Right lobe of liver (tissue), 4 donors: ENCODE measurements around the gene SF3A2.

Experiments
- POLR2A ChIP-seq: fragments of 450-650 bp; IDR thresholded peaks from one replicate; pipeline ENCODE4 v1.6.1; 2017; ENCODE audit warnings: antibody characterized with exemption, mild to moderate bottlenecking
- TF ChIP-seq, protein P1 (sequence below), 4 donors: fragments of 200-600 bp in 3 of 4; fragments of 450-650 bp in 1 of 4; IDR thresholded peaks; one replicate each; pipeline versions ENCODE4 v1.5.1 to v1.8.0; 2016 to 2022; ENCODE audit warnings: antibody characterized with exemption in 4 of 4, mild to moderate bottlenecking in 2 of 4
- donor health status: DM: no; HTN: no; CAD: no.
- donor health status: DM: no; HTN: no; CAD: no.
- donor health status: DM: no; HTN: yes; CAD: no.

DNA sequence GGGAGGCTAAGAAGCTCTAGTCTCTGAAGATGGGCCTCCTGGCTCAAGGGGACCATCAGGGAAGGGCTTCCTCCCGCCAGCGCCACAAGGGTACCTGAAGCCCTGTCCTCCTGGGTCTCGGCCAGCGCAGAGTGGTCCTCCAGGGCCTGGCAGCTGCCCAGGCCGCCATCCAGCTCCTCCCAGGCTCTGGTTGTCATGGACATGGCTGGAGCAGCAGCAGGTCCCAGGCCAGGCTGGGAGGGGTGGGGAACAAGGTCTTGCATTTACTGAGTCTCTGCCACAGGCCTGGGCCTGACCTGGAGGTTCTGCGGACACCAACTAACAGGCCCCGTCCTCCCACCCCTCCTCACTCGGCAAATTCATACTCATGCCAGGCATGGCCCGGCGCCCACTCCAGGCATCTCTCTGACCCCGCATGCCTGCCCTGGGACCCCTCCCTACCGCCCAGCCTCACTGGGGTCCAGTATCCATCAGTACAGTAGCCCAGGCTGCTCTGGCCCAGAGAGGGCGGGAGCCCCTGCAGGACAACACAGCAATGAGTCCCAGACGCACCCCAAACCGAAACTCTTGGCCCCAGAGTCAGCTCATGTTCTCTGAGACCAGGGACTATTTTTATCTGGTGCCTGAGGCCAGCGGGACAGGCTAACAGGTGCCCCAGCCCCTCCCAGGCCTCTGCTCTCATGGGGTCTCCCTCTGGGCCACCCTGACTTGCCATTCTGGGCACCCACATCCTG, 18.7 kb downstream of the SF3A2 start:
- TF ChIP-seq, protein P1, sequence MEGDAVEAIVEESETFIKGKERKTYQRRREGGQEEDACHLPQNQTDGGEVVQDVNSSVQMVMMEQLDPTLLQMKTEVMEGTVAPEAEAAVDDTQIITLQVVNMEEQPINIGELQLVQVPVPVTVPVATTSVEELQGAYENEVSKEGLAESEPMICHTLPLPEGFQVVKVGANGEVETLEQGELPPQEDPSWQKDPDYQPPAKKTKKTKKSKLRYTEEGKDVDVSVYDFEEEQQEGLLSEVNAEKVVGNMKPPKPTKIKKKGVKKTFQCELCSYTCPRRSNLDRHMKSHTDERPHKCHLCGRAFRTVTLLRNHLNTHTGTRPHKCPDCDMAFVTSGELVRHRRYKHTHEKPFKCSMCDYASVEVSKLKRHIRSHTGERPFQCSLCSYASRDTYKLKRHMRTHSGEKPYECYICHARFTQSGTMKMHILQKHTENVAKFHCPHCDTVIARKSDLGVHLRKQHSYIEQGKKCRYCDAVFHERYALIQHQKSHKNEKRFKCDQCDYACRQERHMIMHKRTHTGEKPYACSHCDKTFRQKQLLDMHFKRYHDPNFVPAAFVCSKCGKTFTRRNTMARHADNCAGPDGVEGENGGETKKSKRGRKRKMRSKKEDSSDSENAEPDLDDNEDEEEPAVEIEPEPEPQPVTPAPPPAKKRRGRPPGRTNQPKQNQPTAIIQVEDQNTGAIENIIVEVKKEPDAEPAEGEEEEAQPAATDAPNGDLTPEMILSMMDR (IDR thresholded peaks at IDR 0.05), result no peak
- no peak for TF ChIP-seq POLR2A
